Hepatocyte (in vitro differentiated cells): ENCODE measurements around the gene ABCB11.

Experiments used
- CTCF ChIP-seq: fragments of 200-600 bp; sonication (generic); IDR thresholded peaks from 2 replicates; pipeline ENCODE4 v1.5.1; 2016; ENCODE audit warnings: antibody characterized with exemption, mild to moderate bottlenecking; ENCODE audit not compliant: poor library complexity
- EZH2 ChIP-seq: fragments of 200-600 bp; sonication (generic); IDR thresholded peaks from 2 replicates; pipeline ENCODE4 v1.6.1; 2016; ENCODE audit warnings: antibody characterized with exemption, mild to moderate bottlenecking, borderline replicate concordance

GRCh38 chr2:168986398-168986943, 44.7 kb downstream of the ABCB11 start:
- TF ChIP-seq CTCF (no peak), EZH2 (no peak)
